ACHN (cell line): Measurements from ENCODE around the gene DPEP3.
"Not testable (repeated sequence)": the region's sequence is repeated elsewhere in the genome, so short reads cannot be mapped to it uniquely, and the experiment has no call there.

Experiments used
- DNase-seq: peaks from one replicate; pipeline ENCODE4 v3.0.0-alpha.2; 2015
- in situ Hi-C: cut with HindIII; loops from 2 replicates; pipeline ENCODE4 v1.10.0; 2017; ENCODE audit warnings: low sequenced_read_pairs, low pct_ligation_motif_present, low pct_unique_long_range_greater_than_20kb

DPEP3 gene, protein sequence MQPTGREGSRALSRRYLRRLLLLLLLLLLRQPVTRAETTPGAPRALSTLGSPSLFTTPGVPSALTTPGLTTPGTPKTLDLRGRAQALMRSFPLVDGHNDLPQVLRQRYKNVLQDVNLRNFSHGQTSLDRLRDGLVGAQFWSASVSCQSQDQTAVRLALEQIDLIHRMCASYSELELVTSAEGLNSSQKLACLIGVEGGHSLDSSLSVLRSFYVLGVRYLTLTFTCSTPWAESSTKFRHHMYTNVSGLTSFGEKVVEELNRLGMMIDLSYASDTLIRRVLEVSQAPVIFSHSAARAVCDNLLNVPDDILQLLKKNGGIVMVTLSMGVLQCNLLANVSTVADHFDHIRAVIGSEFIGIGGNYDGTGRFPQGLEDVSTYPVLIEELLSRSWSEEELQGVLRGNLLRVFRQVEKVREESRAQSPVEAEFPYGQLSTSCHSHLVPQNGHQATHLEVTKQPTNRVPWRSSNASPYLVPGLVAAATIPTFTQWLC

DNA sequence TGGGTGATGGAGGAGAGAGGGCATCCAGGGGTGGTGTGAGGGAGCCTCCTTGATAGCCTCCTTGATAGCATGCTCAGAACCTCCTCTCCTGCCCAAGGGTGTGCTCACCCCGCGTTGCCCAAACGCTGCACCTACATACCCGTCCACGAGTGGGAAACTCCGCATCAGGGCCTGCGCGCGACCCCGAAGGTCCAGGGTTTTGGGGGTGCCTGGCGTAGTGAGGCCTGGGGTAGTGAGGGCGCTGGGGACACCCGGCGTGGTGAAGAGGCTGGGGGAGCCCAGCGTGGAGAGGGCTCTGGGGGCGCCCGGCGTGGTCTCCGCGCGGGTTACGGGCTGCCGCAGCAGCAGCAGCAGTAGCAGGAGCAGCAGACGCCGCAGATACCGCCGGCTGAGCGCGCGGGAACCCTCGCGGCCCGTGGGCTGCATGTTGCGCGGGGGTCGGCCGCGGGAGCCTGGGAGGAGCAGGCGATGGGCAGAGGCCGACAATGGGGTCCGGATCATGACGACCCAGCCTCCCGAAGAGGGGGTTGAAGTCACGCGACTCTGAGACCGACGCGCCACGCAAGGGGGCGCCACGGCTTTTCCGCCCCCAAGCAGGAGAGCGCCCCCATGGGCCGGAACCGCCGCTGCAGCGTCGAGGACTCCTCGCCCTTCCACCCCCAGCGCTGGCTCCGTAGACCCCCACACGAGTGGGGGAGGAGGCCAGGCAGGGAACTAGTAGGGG lies at the start of gene DPEP3:
Gene DPEP3, minus strand, starts transcription at position 545 of the 724 bp plus-strand sequence. Its CDS starts 119 bp downstream, at position 426.
- in situ Hi-C loops: loop anchor here (25.0 kb wide), 1 partner anchor 232 kb away; no protein-coding TSS in a partner anchor
- no peak for DNase-seq

- DNase-seq: no peak
- in situ Hi-C loops: no loop called here
Observed at GRCh38 chr16:68028996-68029395, 48.7 kb upstream of the DPEP3 start.

GRCh38 chr16:68022728-68023537 lies 42.6 kb upstream of the DPEP3 start, which contains the start of the genes DDX28 and DUS2:
Gene DDX28, minus strand, starts transcription at chr16:68023232. Its CDS starts 30 bp downstream, at chr16:68023202.
Gene DUS2, plus strand, starts transcription at chr16:68023284. Its CDS starts 14,740 bp downstream, at chr16:68038024.
- DNase-seq: peak; percentile 95
- in situ Hi-C loops: no loop called here

DNA sequence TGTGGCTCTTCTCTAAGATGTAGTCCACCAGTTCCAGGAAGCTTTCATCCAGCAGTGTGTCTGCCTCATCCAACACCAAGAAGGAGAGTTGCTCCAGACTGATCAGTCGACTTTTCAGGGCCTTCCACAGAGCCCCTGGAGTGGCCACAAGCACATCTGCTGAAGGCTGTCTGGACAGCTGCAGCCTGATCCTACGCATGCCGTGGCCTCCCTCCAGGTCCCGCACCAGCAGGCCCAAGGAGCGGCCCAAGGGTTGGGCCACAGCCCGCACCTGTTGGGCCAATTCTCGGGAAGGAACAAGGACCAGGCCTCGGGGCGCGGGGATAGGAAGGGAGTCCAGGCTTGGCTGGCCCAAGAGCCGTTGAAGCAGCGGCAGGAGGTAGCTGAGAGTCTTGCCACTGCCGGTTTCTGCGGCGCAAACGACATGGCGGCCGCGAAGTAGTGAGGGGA lies 42.0 kb upstream of the DPEP3 start:
- in situ Hi-C loops: no loop called here
- no peak for DNase-seq

DNA sequence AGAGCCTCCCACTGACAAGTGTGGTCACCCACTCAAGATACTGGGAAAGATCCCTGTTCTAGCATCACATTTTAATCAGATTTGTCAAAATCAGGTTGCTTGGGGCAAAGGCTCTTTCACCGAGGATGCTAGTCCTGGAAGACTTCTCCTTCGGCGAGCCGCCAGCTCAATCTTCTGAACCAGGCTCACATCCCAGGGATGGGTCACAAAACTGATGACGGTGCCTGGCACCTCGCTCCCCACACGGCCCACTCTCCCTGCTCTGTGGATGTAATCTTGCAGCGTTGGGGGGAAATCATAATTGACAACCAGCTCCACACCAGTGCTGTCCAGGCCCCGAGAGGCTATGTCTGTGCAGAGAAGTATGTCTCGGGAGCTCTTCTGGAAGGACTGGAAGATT lies 41.2 kb upstream of the DPEP3 start:
- in situ Hi-C loops: no loop called here
- DNase-seq: no peak

- no peak for DNase-seq
- in situ Hi-C loops: no loop called here
Observed at GRCh38 chr16:68019167-68019680, 38.9 kb upstream of the DPEP3 start.

- in situ Hi-C loops: no loop called here
- DNase-seq: no peak
Observed at GRCh38 chr16:68015681-68016080, 35.4 kb upstream of the DPEP3 start, which contains the start of gene DPEP2NB. Gene DPEP2NB, minus strand, starts transcription at chr16:68015911. Its CDS starts 141 bp downstream, at chr16:68015770.

GRCh38 chr16:68013440-68013839 lies 33.1 kb upstream of the DPEP3 start:
- in situ Hi-C loops: no loop called here
- no peak for DNase-seq

GRCh38 chr16:68009872-68010271 lies 29.6 kb upstream of the DPEP3 start:
- in situ Hi-C loops, DNase-seq: not testable (repeated sequence)

DNA sequence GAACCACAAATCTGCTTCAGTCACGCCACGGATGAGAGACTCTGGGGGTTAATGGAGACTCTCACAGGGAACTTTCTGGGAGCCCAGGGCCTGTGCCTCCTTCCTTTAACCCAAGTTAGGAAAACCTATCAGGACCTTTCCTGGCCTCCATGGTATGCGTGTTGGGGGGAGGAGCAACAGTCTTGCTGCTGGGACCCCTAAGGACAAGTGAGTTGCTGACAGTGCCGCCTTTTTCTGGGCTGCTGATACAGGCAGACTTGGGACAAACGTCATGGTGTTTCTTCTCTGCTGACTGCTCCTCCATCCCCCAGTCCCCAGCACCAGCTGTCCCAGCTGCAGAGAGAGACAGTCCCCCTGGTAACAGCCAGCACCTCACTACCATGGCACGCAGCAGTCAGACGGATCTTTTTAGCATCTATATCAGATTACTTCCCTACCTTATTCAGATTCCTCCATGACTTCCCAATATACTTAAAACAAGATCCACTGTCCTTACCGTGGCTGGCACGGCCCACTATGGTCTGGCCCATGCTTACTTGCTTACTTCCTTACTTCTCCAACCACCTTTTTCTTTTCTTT lies 28.9 kb upstream of the DPEP3 start:
- no peak for DNase-seq
- in situ Hi-C loops: no loop called here

DNA sequence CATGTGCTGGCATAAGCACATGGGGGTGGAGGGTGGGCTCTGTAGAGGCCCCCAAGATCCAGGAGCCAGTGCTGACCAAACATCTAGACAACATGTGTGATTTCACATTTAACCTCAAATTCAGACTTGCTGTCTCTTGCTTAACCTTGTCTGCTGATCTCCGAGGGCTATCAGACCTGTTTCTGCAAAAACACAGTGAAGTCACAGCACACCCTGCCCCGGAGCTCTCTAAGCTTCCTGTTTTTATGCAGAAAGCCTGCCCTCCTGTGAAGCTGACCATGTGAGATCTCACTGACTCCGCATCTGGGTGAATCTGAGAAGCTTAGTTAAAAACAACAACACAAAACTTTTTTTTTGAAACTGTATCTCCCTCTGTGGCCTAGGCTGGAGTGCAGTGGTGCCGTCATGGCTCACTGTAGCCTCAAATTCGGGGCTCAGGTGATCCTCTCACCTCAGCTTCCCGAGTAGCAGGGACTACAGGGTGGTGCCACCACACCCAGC lies 25.5 kb upstream of the DPEP3 start:
- DNase-seq: no peak
- in situ Hi-C loops: no loop called here

DNA sequence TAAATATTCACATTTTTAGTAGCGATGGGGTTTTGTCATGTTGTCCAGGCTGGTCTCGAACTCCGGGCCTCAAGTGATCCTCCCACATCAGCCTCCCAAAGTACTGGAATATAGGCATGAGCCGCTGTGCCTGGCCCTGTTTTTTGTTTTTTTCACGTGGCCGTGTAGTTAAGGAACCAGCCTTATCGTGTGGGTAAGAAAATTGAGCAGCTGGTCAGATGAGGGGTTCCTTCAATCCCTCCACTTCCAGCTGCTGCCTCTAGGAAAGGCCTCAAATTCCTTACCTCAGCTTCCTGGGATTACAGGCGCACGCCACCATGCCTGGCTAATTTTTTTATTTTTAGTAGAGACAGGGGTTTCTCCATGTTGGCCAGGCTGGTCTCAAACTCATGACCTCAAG lies 24.9 kb upstream of the DPEP3 start:
- no peak for DNase-seq
- in situ Hi-C loops: no loop called here

DNA sequence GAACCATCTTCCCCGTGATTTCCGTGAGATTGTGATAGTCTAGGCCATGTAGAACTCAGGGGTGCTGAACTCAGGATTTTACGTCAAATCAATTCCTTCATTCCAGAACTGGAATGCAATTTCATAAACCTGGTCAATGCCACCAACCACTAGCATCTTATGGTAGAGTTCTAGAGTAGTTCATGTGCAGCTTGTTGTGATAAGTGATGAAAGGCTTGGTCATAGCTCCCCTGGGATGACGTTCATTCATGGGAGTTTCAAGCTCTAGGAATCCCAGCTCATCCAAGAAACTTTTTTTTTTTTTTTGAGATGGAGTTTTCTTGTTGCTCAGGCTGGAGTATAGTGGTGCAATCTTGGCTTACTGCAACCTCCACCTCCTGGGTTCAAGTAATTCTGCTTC lies 22.7 kb upstream of the DPEP3 start:
- no peak for DNase-seq
- in situ Hi-C loops: no loop called here

- no peak for DNase-seq
- in situ Hi-C loops: no loop called here
Observed at GRCh38 chr16:68000450-68000849, 20.2 kb upstream of the DPEP3 start.

DNA sequence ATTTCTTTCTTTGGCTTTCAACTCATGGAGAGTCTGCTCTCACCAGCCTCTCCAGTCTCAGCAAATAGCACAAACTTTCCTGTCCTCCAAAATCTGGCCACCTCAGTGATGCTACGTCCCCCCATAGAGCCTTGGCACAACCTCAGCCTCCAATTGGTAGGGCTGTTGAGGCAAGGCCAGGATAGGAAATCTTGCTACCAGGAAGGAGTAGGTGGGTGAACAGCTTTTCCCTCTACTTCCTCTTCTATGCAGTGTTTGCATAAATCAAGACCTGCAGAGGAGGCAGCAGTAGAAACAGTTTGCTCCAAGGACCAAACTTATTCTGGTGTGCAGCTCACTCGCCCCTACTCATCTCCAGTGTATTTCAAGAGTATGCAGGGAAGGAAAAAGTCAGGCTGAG lies 19.7 kb upstream of the DPEP3 start:
- in situ Hi-C loops: loop anchor here (25.0 kb wide), 1 partner anchor 212 kb away; no protein-coding TSS in a partner anchor
- DNase-seq: no peak

DNA sequence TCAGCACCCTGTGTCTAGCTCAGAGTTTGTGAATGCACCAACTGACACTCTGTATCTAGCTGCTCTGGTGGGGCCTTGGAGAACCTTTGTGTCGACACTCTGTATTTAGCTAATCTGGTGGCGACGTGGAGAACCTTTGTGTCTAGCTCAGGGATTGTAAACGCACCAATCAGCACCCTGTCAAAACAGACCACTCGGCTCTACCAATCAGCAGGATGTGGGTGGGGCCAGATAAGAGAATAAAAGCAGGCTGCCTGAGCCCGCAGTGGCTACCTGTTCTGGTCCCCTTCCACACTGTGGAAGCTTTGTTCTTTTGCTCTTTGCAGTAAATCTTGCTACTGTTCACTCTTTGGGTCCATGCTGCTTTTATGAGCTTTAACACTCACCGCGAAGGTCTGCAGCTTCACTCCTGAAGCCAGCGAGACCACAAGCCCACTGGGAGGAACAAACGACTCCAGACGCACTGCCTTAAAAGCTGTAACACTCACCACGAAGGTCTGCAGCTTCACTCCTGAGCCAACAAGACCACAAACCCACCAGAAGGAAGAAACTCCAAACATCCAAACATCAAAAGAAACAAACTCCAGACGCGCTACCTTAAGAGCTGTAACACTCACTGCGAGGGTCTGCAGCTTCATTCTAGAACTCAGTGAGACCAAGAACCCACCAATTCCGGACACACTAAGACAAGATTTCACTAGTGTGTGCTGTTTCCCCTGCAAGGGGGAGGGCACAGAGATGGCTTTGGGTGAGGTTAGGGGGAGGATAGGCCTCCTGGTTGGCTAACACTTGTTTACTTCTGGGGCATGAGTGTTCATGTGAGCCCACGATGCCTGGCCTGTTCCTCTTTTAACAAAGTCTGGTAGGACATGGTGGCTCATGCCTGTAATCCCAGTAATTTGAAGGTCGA lies 18.7 kb upstream of the DPEP3 start, which contains the start of gene DPEP2:
Gene DPEP2, minus strand, starts transcription at position 706 of the 910 bp plus-strand sequence. CDS start 6,272 bp downstream, outside the sequence.
- in situ Hi-C loops: loop anchor here (25.0 kb wide), 1 partner anchor 213 kb away; no protein-coding TSS in a partner anchor

More for the DNA sequence above, 18.7 kb upstream of the DPEP3 start, which contains the start of gene DPEP2:
- DNase-seq: not testable (repeated sequence)
